Inflammatory macrophage (primary cell): ENCODE data around the gene SYT5.
"Not testable (repeated sequence)": the region's sequence is repeated elsewhere in the genome, so short reads cannot be mapped to it uniquely, and the experiment has no call there.

Experiments
- DNase-seq, 2 donors: peaks; one replicate each; pipeline ENCODE4 v3.0.0-alpha.2; 2020 to 2022

The SYT5 gene

GRCh38 chr19:55166530-55167268 is 13.4 kb downstream of the SYT5 start, which contains the start of gene DNAAF3:
Gene DNAAF3, minus strand, starts transcription at chr19:55166613. Its CDS starts 200 bp downstream, at chr19:55166413.
- peak; percentile 91 to 93 for DNase-seq

- peak; percentile 47 to 68 for DNase-seq
These were observed 14.0 kb downstream of the SYT5 start for GRCh38 chr19:55165952-55166529.

GRCh38 chr19:55161571-55162322 is 18.3 kb downstream of the SYT5 start:
- no peak for DNase-seq

GRCh38 chr19:55160986-55161365 is 19.1 kb downstream of the SYT5 start:
- no peak for DNase-seq

- DNase-seq, result peak; percentile 88 to 90
These were observed 19.7 kb downstream of the SYT5 start for GRCh38 chr19:55160128-55160985.

- DNase-seq, result no peak
These were observed 21.0 kb downstream of the SYT5 start for GRCh38 chr19:55158848-55159749.

GRCh38 chr19:55158423-55158822 is 21.7 kb downstream of the SYT5 start:
- DNase-seq, result no peak

- no peak for DNase-seq
These were observed 22.8 kb downstream of the SYT5 start, which contains the start of gene TNNI3 for GRCh38 chr19:55157064-55157908. Gene TNNI3, minus strand, starts transcription at chr19:55157732. Its CDS starts 143 bp downstream, at chr19:55157589.

GRCh38 chr19:55156202-55157063 is 23.7 kb downstream of the SYT5 start:
- peak; percentile 7 to 27 for DNase-seq

- DNase-seq, result not testable (repeated sequence)
These were observed 24.3 kb downstream of the SYT5 start for GRCh38 chr19:55155784-55156183.

- no peak for DNase-seq
These were observed 26.3 kb downstream of the SYT5 start for GRCh38 chr19:55153652-55154264.

- DNase-seq, result no peak
These were observed 28.1 kb downstream of the SYT5 start for GRCh38 chr19:55152017-55152416.

GRCh38 chr19:55149078-55150003 is 30.7 kb downstream of the SYT5 start, which contains the start of gene TNNT1:
Gene TNNT1, minus strand, starts transcription at chr19:55149206. Its CDS starts 2,049 bp downstream, at chr19:55147157.
- DNase-seq, result no peak

- DNase-seq, result no peak
These were observed 32.4 kb downstream of the SYT5 start for GRCh38 chr19:55147545-55148251.

- no peak for DNase-seq
These were observed 33.3 kb downstream of the SYT5 start for GRCh38 chr19:55146705-55147273.

- DNase-seq, result peak in 1 of 2 donors; percentile 29
These were observed 33.9 kb downstream of the SYT5 start for GRCh38 chr19:55146078-55146704.
